HUDEP-2 (cell line): ENCODE data around the gene TMOD2.

Experiments
- DNase-seq, 76 experiments: peaks; one replicate each; lab custom pipeline; 2025; ENCODE audit not compliant: unreplicated experiment in 76 of 76; lab: John Stamatoyannopoulos, UW

The TMOD2 gene

DNA sequence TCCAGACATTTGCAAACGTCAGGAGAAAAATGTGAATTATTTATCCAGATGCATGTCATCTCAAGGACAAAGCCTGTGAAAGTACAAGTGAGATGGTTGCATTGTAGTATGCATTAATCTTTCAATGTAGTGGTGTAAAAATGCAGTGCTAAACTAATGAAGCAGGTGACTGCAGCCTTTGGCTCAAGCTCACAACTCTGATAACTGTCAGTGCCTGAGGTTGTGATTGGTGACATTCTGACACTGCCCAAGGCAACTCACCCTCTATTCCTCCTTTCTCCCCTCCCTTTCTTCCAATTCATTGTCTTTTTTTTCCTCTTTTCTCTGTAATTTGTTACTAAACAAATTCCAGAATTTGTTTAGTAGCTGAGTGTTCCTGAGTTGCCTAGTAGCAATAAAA is 58.1 kb downstream of the TMOD2 start:
- DNase-seq: no peak

- DNase-seq: no peak
These were observed 61.2 kb downstream of the TMOD2 start for GRCh38 chr15:51812598-51812997.

DNA sequence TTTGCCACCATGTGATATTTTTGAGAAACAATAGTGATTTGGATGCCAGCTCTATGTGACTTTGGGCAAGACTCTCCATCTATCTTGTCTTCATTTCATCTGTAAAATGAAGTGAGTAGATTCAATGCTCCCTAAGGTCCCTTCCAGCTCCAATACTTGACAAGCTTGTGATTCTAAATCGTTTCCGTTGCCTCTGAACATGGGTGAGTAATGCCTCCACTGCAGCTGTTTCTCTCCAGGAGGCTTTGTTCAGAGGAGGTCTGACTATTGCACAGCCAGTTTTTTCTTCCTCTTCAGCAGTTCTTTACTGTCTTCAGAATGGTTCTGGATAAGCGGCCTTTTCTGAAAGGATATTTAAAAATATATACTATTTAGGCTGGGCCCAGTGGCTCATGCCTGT is 63.2 kb downstream of the TMOD2 start:
- DNase-seq: no peak

GRCh38 chr15:51816611-51817010 is 65.2 kb downstream of the TMOD2 start:
- no peak for DNase-seq

GRCh38 chr15:51818150-51818549 is 66.8 kb downstream of the TMOD2 start:
- DNase-seq: no peak

DNA sequence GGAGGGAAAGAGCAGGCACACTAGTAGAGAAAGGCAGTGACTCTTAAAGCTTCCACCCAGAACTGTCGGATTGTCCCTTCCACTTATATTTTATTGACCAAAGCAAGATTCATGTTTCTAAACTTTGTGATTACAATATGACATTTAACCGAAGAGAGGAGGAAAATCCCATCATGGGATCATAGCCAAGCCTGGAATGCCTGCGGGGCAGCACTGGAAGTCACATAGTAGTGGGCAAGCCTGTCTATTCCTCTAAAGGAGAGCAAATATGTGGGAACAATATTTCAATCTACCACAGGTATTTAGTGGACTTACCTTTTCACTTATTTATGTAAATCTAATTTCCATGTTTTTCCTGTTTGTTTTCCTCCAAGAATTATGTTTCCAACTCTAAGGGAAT is 74.3 kb downstream of the TMOD2 start:
- DNase-seq: no peak

GRCh38 chr15:51828621-51829375 is 77.4 kb downstream of the TMOD2 start:
- DNase-seq: no peak

DNA sequence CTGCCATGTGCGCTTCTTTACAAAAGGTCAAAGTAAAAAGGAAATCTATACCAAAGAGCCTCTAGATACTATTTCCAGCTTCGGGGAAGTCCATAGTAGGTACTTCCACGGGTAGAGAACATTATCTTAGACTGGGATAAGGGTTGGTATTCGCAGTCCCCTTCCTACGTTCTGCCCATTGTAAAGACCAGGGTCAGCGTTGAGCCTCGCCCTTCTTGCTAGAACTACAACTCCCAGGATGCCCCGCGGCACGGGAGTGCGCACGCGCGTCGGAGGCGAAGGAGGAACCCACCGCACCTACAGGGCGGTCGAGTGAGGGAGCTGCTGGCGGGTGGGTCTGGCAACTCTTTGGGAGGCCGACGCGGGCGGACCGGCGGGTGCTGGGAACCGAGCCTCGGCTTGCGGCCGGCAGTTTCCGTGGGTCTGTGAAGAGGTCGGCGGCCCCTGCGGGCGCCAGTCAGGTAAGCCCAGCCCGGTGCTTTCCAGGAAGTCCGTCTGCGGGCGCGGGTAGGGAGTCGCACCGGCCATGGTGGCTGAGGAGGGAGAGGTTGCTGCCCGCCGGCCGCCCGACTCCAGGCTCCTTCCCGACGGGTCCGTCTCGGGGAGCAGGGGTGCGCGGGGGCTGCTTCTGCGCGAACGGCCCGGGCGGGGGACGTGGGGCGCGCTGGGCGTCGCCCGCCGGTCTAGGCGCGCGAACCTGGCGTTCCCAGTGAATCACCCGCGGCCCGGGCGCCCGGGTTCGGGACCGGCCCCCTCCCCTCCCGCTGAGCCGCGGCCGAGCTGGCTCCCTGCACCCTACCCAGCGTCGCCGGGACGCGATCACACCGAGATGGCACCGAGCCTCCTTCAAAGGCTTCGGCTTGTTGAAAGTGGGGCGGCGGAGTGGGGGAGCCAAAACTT is 78.2 kb downstream of the TMOD2 start, which contains the start of gene TMOD3:
TMOD3 (plus strand) TSS at position 278 of the 900 bp plus-strand sequence. CDS start 33,232 bp downstream, outside the sequence.
- DNase-seq: peak in 75 of 76 experiments; percentile 13 to 88 (median 77)

- no peak for DNase-seq
These were observed 78.9 kb downstream of the TMOD2 start for GRCh38 chr15:51830276-51830806.

DNA sequence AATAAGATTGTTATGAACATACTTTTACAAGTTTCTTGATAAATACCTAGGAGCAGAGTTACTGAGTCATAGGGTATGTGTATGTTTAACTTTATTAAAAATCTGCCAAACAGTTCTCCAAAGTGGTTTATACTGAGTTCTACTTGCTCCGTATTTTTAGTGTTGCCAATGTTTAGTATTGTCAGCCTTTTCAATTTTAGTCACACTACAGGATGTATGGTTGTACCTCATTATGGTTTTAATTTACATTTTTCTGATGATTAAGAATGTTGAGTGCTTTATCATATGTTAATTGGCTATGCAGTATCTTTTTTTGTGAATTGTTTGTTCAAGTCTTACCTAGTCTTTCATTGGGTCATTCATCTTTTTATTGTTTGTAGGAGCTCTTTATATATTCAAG is 82.4 kb downstream of the TMOD2 start:
- no peak for DNase-seq

GRCh38 chr15:51837792-51838251 is 86.4 kb downstream of the TMOD2 start:
- no peak for DNase-seq

GRCh38 chr15:51838270-51838669 is 86.9 kb downstream of the TMOD2 start:
- no peak for DNase-seq

GRCh38 chr15:51840692-51841091 is 89.3 kb downstream of the TMOD2 start:
- no peak for DNase-seq

- no peak for DNase-seq
These were observed 90.1 kb downstream of the TMOD2 start for GRCh38 chr15:51841406-51842040.

- DNase-seq: no peak
These were observed 90.9 kb downstream of the TMOD2 start for GRCh38 chr15:51842265-51842664.

- DNase-seq: peak in 1 of 76 experiments; percentile 2
These were observed 91.7 kb downstream of the TMOD2 start for GRCh38 chr15:51842852-51843737.

GRCh38 chr15:51844747-51845426 is 93.5 kb downstream of the TMOD2 start:
- DNase-seq: no peak

- no peak for DNase-seq
These were observed 94.7 kb downstream of the TMOD2 start for GRCh38 chr15:51846066-51846462.
